Neural cell (in vitro differentiated cells): ENCODE measurements around the gene KCTD2. TPM values are rescaled to one million over a fixed set of nuclear protein-coding genes. Genes with fewer than 3 reads are reported as not detected.

ENCODE experiments used
- H2AFZ ChIP-seq: fragments of 200-600, 300-800 bp; sonication (generic), shearing (Covaris generic); 2 replicates; pipeline ENCODE4 v1.6.0; 2014; ENCODE audit warnings: low read depth, mild to moderate bottlenecking, antibody characterized with exemption, low read length, moderate library complexity
- H3F3A ChIP-seq: fragments of 200-600 bp; shearing (Covaris generic); 2 replicates; pipeline ENCODE4 v1.6.1; 2016; ENCODE audit warnings: mild to moderate bottlenecking, moderate library complexity, mixed read lengths, antibody characterized with exemption, low read length; ENCODE audit not compliant: insufficient read depth, poor library complexity, severe bottlenecking
- H3K27ac ChIP-seq: fragments of 200-600, 300-800 bp; sonication (generic), shearing (Covaris generic); 2 replicates; pipeline ENCODE4 v1.5.1; 2014; ENCODE audit warnings: mild to moderate bottlenecking, low read length, moderate library complexity
- H3K27me3 ChIP-seq: fragments of 300-800, 200-600 bp; sonication (generic), shearing (Covaris generic); 2 replicates; pipeline ENCODE4 v1.6.0; 2014; ENCODE audit warnings: mild to moderate bottlenecking, low read depth, low read length, moderate library complexity; ENCODE audit not compliant: insufficient read depth
- H3K36me3 ChIP-seq: fragments of 300-800, 200-600 bp; sonication (generic), shearing (Covaris generic); 2 replicates; pipeline ENCODE4 v1.5.1; 2014; ENCODE audit warnings: mild to moderate bottlenecking, antibody characterized with exemption, low read length, moderate library complexity; ENCODE audit not compliant: insufficient read depth
- H3K4me2 ChIP-seq: fragments of 300-800, 200-600 bp; sonication (generic), shearing (Covaris generic); 2 replicates; pipeline ENCODE4 v1.6.0; 2014; ENCODE audit warnings: mild to moderate bottlenecking, low read length
- H3K4me3 ChIP-seq: fragments of 300-800, 200-600 bp; sonication (generic), shearing (Covaris generic); 2 replicates; pipeline ENCODE4 v1.5.1; 2014; ENCODE audit warnings: mild to moderate bottlenecking, low read length, moderate library complexity
- H3K79me2 ChIP-seq: fragments of 200-600 bp; shearing (Covaris generic); replicated peaks from 2 replicates; pipeline ENCODE4 v1.6.0; 2014; ENCODE audit warnings: mild to moderate bottlenecking, low read length, moderate library complexity; ENCODE audit not compliant: insufficient read depth
- H3K9ac ChIP-seq: fragments of 300-800, 200-600 bp; sonication (generic), shearing (Covaris generic); 2 replicates; pipeline ENCODE4 v1.6.1; 2016; ENCODE audit warnings: mild to moderate bottlenecking, low read length, mixed read lengths
- H3K9me2 ChIP-seq: fragments of 200-600 bp; shearing (Covaris generic); 2 replicates; pipeline ENCODE4 v1.6.1; 2016; ENCODE audit warnings: mild to moderate bottlenecking, low read length, mixed read lengths; ENCODE audit not compliant: insufficient read depth
- H3K9me3 ChIP-seq: fragments of 200-600, 300-800 bp; sonication (generic), shearing (Covaris generic); 2 replicates; pipeline ENCODE4 v1.6.1; 2016; ENCODE audit warnings: mild to moderate bottlenecking, mixed run types, low read length, moderate library complexity, mixed read lengths
- H4K20me1 ChIP-seq: fragments of 200-600 bp; shearing (Covaris generic); 2 replicates; pipeline ENCODE4 v1.6.1; 2016; ENCODE audit warnings: mild to moderate bottlenecking, mixed run types; ENCODE audit not compliant: insufficient read depth
- CTCF ChIP-seq: fragments of 450-650 bp; IDR thresholded peaks from 2 replicates; pipeline ENCODE4 v1.5.1; 2014; ENCODE audit warnings: antibody characterized with exemption, mild to moderate bottlenecking, moderate library complexity; ENCODE audit not compliant: poor library complexity, severe bottlenecking
- EP300 ChIP-seq: fragments of 450-650 bp; conservative IDR thresholded peaks from 2 replicates; pipeline ENCODE4 v1.6.1; 2014; ENCODE audit warnings: antibody characterized with exemption, mild to moderate bottlenecking, moderate library complexity; ENCODE audit not compliant: poor library complexity, severe bottlenecking
- EZH2 ChIP-seq: fragments of 200-600, 300-800 bp; shearing (Covaris generic), sonication (generic); IDR thresholded peaks from 2 replicates; pipeline ENCODE4 v1.6.1; 2014; ENCODE audit warnings: antibody characterized with exemption, low read length, borderline replicate concordance, mild to moderate bottlenecking; ENCODE audit not compliant: insufficient read depth, poor library complexity, severe bottlenecking
- MXI1 ChIP-seq: fragments of 450-650 bp; conservative IDR thresholded peaks from 2 replicates; pipeline ENCODE4 v1.6.1; 2014; ENCODE audit warnings: antibody characterized with exemption, mild to moderate bottlenecking; ENCODE audit not compliant: poor library complexity, severe bottlenecking
- POLR2AphosphoS5 ChIP-seq: IDR thresholded peaks from 2 replicates; pipeline ENCODE4 v1.6.1; 2012
- RAD21 ChIP-seq: fragments of 450-650 bp; conservative IDR thresholded peaks from 2 replicates; pipeline ENCODE4 v1.6.1; 2014; ENCODE audit warnings: antibody characterized with exemption, mild to moderate bottlenecking, moderate library complexity
- REST ChIP-seq: IDR thresholded peaks from 2 replicates; pipeline ENCODE4 v1.6.1; 2012; ENCODE audit warnings: borderline replicate concordance
- SMC3 ChIP-seq: fragments of 450-650 bp; conservative IDR thresholded peaks from 2 replicates; pipeline ENCODE4 v1.6.1; 2014; ENCODE audit warnings: antibody characterized with exemption, mild to moderate bottlenecking, moderate library complexity; ENCODE audit not compliant: poor library complexity
- TAF1 ChIP-seq: IDR thresholded peaks from 2 replicates; pipeline ENCODE4 v1.6.1; 2012; ENCODE audit warnings: low read depth
- polyA plus RNA-seq: library from polyadenylated mRNA; depleted of rRNA; stranded (reverse); fragments of >200 nt; gene quantifications from 2 replicates; pipeline ENCODE4 v1.2.3, GENCODE V29; 2014

Gene KCTD2
- polyA plus RNA-seq, 1 donor from 2014 or later, result 32.8 TPM

- H3K79me2 ChIP-seq, result no peaks in the 10 kb centered on the region
- H4K20me1 ChIP-seq, result no peaks in the 10 kb centered on the region
- H3K9me2 ChIP-seq, result no peaks in the 10 kb centered on the region
- H3K9ac ChIP-seq, result peak overlapping the region; percentile 96
- peak overlapping the region; percentile 95 for H3K27ac ChIP-seq
- H2AFZ ChIP-seq, result peak overlapping the region; percentile 77
- no peaks in the 10 kb centered on the region for H3F3A ChIP-seq
- H3K27me3 ChIP-seq, result no peaks in the 10 kb centered on the region
- no peaks in the 10 kb centered on the region for H3K36me3 ChIP-seq
- H3K9me3 ChIP-seq, result peaks cover 6% of the 10 kb centered on the region
- peak overlapping the region; percentile 81 for H3K4me3 ChIP-seq
- peak; percentile 60 for TF ChIP-seq CTCF
- peak; percentile 20 for TF ChIP-seq POLR2AphosphoS5
- no peak for TF ChIP-seq RAD21
- TF ChIP-seq SMC3, result peak; percentile 44
- TF ChIP-seq REST, result peak; percentile 9
- peak; percentile 82 for TF ChIP-seq MXI1
- no peak for TF ChIP-seq EZH2
- TF ChIP-seq EP300, result no peak
- TF ChIP-seq TAF1, result peak; percentile 8
- peak overlapping the region; percentile 53 for H3K4me2 ChIP-seq
These were observed 12.7 kb upstream of the KCTD2 start for GRCh38 chr17:75034236-75034908.

GRCh38 chr17:75036643-75037268 is 10.3 kb upstream of the KCTD2 start:
- no peak overlapping the region for H3K27ac ChIP-seq
- H4K20me1 ChIP-seq, result no peaks in the 10 kb centered on the region
- H3K27me3 ChIP-seq, result no peaks in the 10 kb centered on the region
- no peak overlapping the region for H2AFZ ChIP-seq
- H3F3A ChIP-seq, result no peaks in the 10 kb centered on the region
- no peak overlapping the region for H3K4me2 ChIP-seq
- peaks cover 6% of the 10 kb centered on the region for H3K36me3 ChIP-seq
- H3K4me3 ChIP-seq, result no peak overlapping the region
- TF ChIP-seq EP300, result no peak
- TF ChIP-seq CTCF, result no peak
- no peak for TF ChIP-seq REST
- no peak for TF ChIP-seq POLR2AphosphoS5
- TF ChIP-seq RAD21, result no peak
- TF ChIP-seq EZH2, result no peak
- no peak for TF ChIP-seq TAF1
- no peak for TF ChIP-seq MXI1
- no peak for TF ChIP-seq SMC3
- no peaks in the 10 kb centered on the region for H3K79me2 ChIP-seq
- no peaks in the 10 kb centered on the region for H3K9me3 ChIP-seq
- H3K9me2 ChIP-seq, result no peaks in the 10 kb centered on the region
- H3K9ac ChIP-seq, result no peak overlapping the region
